Measurements from ENCODE around the gene STK38L.

- TF ChIP-seq POLR2A (IDR thresholded peaks at IDR 0.05) (no peak), POLR2AphosphoS5 (IDR thresholded peaks at IDR 0.05) (no peak), CTCF (IDR thresholded peaks at IDR 0.05) (no peak)
These were observed 53.5 kb downstream of the STK38L start for GRCh38 chr12:27297566-27297965.
